HG02981 (cell line): Measurements from ENCODE around the gene GABRB2.
A peak's percentile ranks its signal among the peaks of the same experiment; 100 is the strongest.
"Not testable (repeated sequence)": the region's sequence is repeated elsewhere in the genome, so short reads cannot be mapped to it uniquely, and the experiment has no call there.

ENCODE experiments used
- ATAC-seq: cut with Tn5 transposase; IDR thresholded peaks from one replicate; pipeline ENCODE4 v1.9.1; 2021; ENCODE audit warnings: mild to moderate bottlenecking, moderate library complexity; ENCODE audit not compliant: unreplicated experiment

GABRB2 gene

DNA sequence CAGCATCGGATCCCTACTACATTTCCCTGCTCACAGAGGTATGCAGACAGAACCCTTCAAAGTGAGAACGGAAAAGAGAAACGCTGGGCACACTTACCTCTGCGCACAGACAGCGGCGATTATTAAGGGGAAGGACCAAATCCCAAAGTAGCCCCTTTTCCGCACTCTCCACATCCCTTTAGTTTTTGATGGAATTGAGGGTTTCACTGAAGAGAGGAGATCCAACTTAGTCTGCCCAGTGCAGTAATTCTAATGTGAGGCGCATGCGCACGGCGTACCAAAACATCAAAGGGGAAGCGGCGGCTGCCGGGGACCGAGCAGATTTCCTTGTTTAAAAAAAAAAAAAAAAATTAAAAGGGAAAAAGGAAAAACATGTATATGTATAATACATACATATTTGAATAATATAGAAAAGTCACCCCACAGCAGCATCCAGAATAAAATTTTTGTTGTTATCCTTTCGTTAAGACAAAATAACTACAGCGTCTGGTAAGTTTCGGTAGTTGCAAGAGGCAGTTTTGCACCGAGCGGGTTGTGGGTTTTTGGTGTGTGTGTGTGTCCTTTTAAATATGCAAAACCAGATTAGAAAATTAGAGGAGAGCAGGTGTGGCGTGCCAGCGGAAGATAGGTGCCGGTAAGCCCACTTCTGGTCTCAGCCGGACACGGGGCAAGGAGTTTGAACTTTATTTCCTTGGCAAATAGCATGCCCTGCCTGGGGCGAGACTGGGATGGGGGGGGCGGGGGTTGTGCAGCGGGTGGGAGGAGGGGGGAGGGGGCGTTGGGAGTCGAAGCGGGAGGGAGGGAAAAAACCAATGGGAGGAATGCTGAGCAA is at the start of gene GABRB2:
TSS of gene GABRB2 (minus strand) at position 256 of the 832 bp plus-strand sequence. CDS start at position 174, 82 bp downstream.
- ATAC-seq: peak; percentile 63

DNA sequence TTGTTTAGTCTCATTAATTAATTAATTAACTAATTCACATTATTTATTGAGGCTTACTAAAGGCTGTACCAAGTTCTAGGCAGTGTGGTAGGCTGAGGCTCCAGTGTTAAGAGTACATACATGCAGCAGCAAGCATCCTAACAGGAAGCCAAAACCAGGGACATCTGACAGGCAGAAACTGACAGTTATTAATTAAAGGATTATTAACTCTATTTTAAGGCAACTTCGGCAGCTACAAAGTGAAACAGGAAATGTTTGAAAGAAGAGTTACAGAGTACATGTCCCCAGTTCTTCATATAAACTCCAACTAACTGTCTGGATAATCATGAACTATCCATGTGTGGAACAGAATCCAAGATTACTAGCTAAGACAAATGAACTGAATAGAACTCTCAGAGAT is 39.3 kb upstream of the GABRB2 start:
- ATAC-seq: no peak

DNA sequence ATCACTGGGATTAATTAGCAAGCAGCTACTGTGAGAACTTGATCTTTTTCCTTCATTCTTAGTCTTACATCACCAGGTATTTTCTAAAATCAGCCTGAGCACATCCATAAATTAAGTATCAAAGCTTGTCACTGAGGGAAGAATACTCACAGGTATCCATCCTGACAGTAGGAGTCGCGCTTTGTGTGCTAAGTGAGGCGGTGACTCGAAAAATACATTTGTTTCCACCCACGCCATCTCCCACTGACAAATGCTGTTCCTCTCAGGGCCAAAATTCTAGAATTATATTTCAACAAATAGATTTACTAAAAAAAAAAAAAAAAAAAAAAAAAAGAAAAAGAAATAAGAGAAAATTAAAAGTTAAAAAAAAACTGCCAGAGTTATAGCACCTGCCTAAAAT is 34.1 kb upstream of the GABRB2 start:
- ATAC-seq: no peak

DNA sequence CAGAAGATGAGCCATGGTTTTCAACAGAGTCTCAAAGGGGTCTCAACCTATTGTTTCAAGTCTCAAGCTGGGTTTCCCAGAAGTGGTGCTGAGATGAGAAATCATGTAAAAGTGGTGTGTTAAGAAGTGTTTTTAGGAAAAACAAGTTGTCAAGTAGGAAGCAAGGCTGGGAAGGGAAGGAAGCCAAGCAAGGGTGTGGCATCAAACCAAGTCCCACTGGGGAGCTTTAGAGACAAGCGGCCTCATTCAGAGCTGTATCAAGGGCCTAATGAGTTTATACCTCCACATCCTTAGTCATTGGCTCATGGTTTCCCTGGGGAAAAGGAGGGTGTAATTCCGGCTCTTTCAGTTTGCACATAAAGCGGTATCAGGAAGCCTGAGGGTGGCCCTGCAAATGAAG is 26.4 kb upstream of the GABRB2 start:
- no peak for ATAC-seq

DNA sequence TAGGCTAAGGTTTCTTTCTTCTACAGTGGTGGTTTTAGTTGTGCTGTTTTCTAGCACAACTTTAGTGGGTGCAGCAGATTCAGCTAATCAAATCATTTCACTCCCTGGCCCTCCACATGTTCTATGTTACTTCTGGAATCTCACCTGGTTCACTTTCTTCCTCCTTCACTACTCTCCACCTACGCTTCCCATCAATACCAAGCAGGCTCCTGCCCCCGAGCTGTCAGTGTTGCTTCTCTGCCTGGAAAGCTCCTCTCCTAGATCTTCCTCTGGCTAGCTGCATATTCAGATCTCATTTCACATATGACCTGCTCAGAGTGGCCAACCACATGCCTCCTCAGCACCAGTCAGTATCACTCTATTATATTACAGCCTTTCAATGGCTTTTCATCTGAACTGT is 19.6 kb upstream of the GABRB2 start:
- no peak for ATAC-seq

DNA sequence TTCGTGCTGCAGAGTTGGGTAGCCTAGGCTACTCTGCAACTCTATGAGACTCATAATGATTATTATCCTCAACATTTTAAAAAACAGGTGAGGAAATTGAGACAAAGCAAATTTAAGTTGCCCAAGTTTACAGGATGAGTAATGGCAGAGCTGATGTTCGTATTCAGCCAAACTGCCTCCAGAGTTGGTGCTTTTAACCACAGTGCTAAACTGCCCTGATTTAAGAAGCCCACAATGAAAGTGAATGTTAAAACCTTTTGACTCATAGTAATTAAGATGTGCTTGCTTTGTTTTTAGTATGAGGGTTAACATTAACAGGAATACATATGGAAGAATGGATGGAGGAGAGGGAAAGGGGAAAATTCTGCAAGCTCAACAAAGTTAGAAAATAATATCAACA is 15.9 kb upstream of the GABRB2 start:
- no peak for ATAC-seq

DNA sequence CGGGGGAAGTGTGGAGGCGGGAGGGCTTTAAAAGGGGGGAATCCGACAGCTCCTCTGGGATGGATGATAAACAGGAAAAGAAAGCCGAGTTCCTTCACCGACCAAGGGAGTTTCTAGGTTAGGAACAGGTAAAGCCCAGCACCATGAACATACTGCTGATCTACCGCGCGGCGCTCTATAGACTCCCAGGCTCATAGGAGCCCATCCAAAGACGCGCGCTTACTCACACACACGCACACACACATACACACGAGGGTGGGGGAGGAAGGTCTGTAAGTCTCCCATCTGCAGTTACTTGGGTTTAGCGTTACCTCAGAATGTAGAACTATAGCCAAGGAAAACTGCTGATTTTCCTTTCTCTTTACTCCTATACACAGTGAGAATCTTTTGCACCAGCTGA is 2.6 kb upstream of the GABRB2 start:
- no peak for ATAC-seq

DNA sequence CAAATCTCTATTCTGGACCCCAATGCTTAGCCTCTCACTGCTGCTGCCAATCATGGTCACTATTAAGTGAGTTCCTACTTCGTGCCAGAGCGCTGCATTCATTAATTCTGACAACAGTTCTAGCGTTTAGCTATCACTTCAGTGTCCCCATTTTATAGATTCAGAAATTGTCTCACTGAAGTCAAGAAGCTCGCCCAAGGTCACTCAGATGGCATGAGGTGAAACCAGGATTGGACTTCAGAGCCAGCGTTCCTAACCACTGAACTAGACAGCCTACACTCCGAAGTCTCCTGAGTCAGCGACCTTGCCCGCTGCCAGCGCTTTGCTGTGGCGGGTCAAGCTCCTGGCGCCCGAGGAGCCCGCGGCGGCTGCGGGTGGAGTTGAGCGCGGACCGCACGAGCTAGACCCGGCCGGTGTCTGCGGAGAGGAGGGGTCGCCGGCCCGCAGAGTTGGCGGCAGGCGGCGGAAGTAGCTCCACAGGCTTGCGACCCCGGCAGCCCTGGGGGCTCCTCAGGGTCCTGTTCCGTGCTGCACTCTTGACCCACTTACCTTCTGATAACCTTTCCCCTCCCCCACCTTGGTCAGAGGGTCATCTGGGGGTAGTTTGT is 2.1 kb upstream of the GABRB2 start:
- no peak for ATAC-seq

DNA sequence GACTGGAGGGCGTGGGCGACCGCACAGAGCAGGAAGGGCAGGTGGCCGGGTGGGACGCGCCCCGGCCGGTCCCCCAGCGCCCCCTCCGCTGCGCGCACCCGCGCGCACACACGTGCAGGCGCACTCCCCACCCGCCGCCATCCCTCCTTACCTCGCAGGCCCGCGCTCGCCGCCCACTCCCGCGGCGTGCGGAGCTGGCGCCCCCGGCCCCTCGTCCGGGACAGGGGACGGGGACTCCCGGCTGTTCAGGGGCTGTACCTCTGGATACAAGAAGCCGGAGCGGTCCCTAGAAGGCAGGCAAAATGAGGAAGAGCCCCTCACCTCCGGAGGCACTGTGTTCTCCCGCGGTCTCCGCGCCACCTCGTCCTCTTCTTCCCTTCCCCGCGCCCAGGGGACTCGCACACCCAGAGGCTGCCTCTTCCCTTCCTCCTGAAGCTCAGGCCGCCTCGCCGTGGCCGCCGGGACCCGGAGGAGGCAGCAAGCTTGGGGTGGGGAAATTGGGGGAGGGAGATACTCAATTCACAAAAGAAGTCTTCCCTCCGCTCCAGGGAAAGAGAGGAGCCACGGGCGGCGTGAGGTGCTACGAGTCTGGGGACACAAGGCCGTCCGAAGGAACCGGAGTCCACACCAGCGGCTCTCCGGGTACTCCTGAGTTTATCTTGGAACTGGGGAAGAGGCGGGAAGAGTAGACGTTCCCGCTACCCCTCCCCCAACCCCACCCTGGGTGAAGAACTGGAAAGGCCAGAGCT is 1.4 kb upstream of the GABRB2 start:
- no peak for ATAC-seq

DNA sequence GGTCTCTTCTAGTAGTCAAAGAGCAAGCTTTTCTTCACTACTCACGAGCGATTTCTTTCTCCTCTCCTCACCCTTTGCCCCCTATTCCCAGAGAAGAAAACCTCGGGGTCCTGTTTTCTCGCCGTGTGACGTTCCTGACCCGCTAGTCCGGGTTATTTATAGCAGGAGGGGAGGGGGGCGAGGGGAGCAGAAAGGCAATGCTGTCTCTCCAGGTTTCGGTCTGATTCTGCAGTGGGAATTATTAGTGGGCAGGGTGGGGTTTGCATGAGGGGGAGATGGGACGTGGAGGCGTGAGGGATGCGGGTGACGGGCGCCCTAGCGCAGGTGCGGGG is 847 bp upstream of the GABRB2 start:
- no peak for ATAC-seq

DNA sequence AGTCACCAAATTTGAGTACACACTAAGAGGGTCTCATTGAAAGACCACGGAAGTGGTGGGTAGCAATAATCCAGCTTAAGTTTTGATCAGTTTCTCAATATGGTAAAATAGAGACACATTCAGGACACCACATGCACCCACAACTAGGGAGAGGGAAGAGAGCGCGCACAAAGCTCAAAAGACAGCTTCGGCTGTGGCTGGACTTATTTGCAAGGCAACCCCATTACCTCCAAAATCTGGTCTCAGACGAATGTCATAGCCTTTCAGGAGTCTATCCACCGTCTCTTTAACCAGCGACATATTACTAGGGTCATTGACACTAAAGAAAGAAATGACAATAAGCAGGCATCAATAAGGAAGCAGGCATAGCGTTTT is 443 bp downstream of the GABRB2 start:
- peak; percentile 3 for ATAC-seq

DNA sequence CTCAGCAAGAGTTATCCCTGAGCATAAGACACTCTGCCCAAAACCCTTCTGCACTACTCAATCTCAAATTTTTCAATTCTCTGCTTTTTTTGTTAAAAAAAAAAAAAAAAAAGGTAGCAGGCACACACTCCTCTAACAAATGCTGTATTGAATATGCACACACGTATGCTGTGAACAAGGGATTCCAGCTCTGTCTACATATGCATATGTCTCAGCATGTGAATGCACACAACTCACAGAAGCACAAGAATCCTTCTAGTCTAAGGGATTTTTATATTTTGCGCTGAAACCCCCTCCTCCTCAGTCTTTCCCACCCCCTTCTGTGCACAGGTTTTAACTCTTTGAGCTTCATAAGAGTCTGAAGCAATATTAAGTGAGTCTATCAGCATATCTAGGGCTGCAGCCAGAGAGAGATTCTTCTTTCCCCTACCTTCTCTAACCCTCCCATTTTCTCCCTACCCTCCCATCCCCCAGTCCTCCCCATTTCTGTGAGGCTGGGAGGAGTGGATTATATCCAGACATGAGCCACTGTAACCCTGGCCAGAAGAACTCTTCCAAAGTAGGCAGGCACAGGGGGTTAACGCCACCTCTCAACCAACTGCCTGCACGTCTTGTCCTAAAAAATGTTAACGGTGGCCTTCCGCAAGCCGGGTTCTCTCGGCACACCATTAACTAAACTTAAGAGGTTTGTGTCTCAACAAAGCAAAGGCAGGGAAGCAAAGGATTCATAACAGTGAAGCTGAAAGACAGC is 1.0 kb downstream of the GABRB2 start:
- ATAC-seq: no peak

DNA sequence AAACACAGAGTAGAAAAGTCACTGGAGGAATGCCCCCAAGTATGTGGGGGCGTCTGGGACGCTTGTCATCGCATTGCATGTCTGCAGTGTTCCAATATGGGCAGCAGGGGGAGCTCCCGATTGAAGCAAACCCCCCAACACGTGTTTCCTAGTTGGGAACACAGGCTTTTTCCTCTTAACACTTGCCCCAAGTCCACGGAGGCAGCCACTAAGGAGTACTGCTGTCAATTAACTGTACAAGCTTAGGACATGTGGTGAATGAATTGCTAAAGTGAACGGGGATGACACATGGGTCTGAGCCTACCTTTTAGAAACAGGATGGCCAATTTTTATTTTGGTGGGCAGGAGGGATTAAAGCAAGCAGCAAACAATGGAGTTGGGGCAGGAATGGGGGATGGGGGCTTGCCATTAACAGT is 2.2 kb downstream of the GABRB2 start:
- peak; percentile 53 for ATAC-seq

DNA sequence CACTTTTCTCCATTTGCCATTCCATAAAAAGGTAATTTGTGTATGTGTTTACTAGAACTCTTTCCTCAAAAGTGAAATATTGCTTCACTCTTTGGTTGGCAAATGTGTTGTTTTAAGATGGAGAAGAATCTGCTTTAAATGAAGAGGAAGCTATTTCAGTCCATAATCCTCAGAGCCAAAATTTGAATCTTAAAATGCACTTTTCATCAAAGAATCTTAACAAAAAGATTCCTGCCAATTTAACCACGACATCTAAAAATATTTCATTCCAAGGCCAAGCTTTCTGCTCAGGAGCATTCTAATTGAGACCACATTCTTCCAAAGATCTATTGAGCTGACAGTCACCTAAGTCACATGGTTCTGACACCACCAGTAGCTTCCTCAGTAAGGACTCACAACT is 7.5 kb downstream of the GABRB2 start:
- no peak for ATAC-seq

DNA sequence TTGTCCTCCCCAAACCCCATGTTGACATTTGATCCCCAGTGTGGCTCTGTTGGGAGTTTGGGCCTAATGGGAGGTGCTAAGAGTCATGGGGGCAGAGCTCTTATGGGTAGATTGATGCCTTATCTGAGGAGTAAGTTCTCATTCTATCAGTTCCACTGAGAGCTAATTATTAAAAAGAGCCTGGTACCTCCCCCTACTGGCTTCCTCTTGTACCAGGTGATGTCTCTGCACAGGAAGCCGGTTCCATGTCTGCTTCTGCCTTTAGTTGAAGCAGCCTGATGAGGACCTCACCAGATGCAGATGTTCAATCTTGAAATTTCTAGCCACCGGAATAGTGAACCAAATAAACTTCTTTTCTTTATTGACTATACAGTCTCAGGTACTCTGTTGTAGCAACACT is 10.8 kb downstream of the GABRB2 start:
- peak; percentile 80 for ATAC-seq

DNA sequence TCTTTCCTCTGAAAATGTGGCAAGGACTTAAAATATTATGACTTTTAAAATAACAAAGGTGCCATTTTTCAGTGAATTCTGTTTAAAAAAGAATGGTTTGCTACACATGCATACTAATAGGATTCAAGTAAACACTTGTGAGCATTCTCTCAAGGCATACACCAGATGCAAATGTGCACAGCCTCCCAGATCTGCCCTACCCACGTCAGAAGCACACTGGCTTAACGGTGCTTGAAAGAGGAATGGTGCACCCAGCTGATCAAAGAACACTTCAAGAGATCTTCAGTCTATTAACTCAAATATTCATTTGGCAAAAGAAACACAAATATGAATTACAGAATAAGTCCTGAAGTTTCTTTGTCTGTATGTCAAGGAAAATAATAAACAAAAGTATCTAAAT is 15.8 kb downstream of the GABRB2 start:
- ATAC-seq: no peak

DNA sequence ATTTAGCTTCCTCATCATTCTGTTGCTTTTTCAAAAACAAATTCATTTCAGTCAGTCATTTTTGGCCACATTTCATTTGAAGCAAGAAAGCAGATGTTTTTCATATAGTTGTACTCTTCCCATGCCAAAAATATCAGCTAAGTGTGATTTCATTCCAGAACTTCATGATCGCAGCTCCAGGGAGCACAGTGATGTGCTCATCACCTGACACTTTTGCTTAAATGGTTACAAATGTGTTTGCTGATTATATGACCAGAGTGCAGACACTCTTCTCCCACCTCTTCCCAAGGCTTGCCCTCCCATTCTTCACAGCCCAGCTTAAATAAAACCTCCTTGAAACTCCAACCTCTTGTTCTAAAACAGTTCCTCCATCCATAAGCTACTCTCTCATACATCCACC is 32.6 kb downstream of the GABRB2 start:
- ATAC-seq: no peak

DNA sequence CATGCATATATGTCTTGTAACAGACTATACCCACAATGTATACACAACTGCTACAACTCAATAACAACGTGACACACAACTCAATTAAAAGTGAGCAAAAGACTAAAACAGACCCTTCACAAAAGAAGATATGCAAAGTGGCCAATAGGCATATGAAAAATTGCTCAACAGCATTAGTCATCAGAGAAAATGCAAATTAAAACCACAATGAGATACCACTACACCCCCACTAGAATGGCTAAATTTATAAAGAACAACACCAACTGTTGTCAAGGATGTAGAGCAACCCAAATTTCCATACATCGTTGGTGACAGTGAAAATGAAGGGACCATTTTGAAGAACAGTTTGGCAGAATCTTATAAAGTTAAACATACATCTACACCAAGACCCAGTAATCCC is 38.9 kb downstream of the GABRB2 start:
- peak; percentile 67 for ATAC-seq

DNA sequence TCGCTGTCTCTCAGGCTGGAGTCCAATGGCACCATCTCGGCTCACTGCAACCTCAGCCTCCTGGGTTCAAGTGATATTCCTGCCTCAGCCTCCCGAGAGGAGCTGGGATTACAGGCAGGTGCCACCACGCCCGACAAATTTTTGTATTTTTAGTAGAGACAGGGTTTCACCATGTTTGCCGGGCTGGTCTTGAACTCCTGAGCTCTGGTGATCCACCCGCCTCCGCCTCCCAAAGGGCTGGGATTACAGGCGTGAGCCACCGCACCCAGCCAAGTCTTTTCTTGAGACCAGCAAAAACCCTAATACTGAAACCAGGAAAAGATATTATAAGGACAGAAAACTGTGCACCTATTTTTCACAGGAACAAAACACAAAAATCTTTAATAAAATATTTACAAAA is 41.4 kb downstream of the GABRB2 start:
- ATAC-seq: not testable (repeated sequence)

DNA sequence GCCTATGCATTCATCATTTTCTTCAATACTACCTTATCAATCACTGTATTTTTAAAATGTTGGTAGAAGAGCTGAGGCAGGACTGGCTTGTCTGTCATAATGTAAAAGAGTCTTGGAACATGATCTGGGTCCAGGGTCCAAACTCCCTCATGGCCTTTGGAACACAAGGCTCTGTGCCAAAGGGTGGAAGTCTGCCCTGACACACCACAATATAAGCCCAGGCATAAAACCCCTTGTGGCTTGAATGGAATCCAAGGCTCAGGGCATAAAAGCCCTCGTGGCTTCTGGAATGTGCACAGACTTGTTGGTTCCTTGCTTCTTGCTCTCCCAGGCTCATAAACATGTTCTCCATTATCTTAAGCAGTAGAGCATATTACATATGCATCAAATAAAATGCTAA is 48.0 kb downstream of the GABRB2 start:
- ATAC-seq: no peak

DNA sequence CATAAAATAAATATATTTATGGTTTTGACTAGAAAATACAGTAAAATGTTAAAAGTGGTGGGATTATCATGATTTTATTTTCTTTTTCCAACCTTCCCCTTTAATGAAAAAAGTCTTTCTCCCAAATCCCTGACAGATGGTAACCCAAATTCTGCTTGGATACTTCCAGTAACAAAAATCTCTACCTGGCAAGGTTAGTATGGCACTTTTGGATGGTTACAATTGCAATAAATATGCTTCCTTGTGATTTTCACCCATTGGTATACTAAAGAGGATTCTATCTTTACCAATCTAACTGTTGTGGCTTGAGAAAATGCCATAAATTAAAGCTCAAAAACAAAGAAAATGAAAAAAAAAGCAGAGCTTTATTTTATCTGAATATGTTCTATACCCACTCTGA is 62.8 kb downstream of the GABRB2 start:
- ATAC-seq: no peak
